HepG2 (cell line): ENCODE measurements around the gene AFG1L. TPM values are rescaled to one million over a fixed set of nuclear protein-coding genes. Genes with fewer than 3 reads are reported as not detected.

Source experiments
- ASH2L ChIP-seq: fragments of 300-600, 200-600 bp; sonication (generic); IDR thresholded peaks from 2 replicates; pipeline ENCODE4 v1.7.0; 2017; ENCODE audit warnings: low read depth, mild to moderate bottlenecking, moderate library complexity, mixed read lengths, low read length; ENCODE audit not compliant: insufficient read length
- CBX1 ChIP-seq: IDR thresholded peaks from one replicate; pipeline ENCODE4 v1.6.1; 2016; ENCODE audit warnings: antibody characterized with exemption, low read depth
- CBX5 ChIP-seq: sonication (generic); formaldehyde crosslinking; IDR thresholded peaks from 2 replicates; pipeline ENCODE4 v1.4.0; 2020; ENCODE audit warnings: missing genetic modification reagents, borderline replicate concordance
- GFI1 ChIP-seq: sonication (generic); formaldehyde crosslinking; IDR thresholded peaks from 2 replicates; pipeline ENCODE4 v1.5.0; 2020; ENCODE audit warnings: missing genetic modification reagents, mild to moderate bottlenecking, borderline replicate concordance
- ISL2 ChIP-seq: sonication (generic); formaldehyde crosslinking; IDR thresholded peaks from 2 replicates; pipeline ENCODE4 v1.5.0; 2020; ENCODE audit warnings: missing genetic modification reagents
- JUNB ChIP-seq: sonication (generic); formaldehyde crosslinking; IDR thresholded peaks from 2 replicates; pipeline ENCODE4 v1.8.0; 2022; ENCODE audit warnings: missing genetic modification reagents, mild to moderate bottlenecking, borderline replicate concordance
- RFX1 ChIP-seq: fragments of 450-650 bp; IDR thresholded peaks from 2 replicates; pipeline ENCODE4 v1.6.1; 2017
- ZC3H13 ChIP-seq: sonication (generic); formaldehyde crosslinking; IDR thresholded peaks from 2 replicates; pipeline ENCODE4 v1.8.1; 2023; ENCODE audit warnings: mild to moderate bottlenecking, missing genetic modification reagents, moderate library complexity
- ZNF234 ChIP-seq: sonication (generic); formaldehyde crosslinking; conservative IDR thresholded peaks from 2 replicates; pipeline ENCODE4 v1.5.1; 2020; ENCODE audit warnings: mild to moderate bottlenecking, missing genetic modification reagents
- ZNF329 ChIP-seq: sonication (generic); formaldehyde crosslinking; IDR thresholded peaks from 2 replicates; pipeline ENCODE4 v1.9.0; 2021; ENCODE audit warnings: low read depth, mild to moderate bottlenecking, missing genetic modification reagents
- ZNF660 ChIP-seq: sonication (generic); formaldehyde crosslinking; IDR thresholded peaks from 2 replicates; pipeline ENCODE4 v1.5.1; 2020; ENCODE audit warnings: mild to moderate bottlenecking, low read depth, missing genetic modification reagents, borderline replicate concordance
- ZNF674 ChIP-seq: sonication (generic); formaldehyde crosslinking; IDR thresholded peaks from 2 replicates; pipeline ENCODE4 v1.5.0; 2020; ENCODE audit warnings: low read depth, mild to moderate bottlenecking, missing genetic modification reagents
- ZNF781 ChIP-seq: sonication (generic); formaldehyde crosslinking; IDR thresholded peaks from 2 replicates; pipeline ENCODE4 v1.5.1; 2020; ENCODE audit warnings: borderline replicate concordance, mild to moderate bottlenecking, missing genetic modification reagents; ENCODE audit errors: not compliant biosample characterization
- ZSCAN21 ChIP-seq: sonication (generic); formaldehyde crosslinking; IDR thresholded peaks from 2 replicates; pipeline ENCODE4 v1.8.0; 2022; ENCODE audit warnings: mild to moderate bottlenecking, missing genetic modification reagents, moderate library complexity, borderline replicate concordance
- polyA plus RNA-seq, 8 experiments: library from polyadenylated mRNA; depleted of rRNA in 3 of 8; stranded (reverse) in 7 of 8; unstranded in 1 of 8; fragments of >200 nt; fragmentation: Illumina TruSeq in 4 of 8; extraction: Trizol in 4 of 8; gene quantifications; 2 replicates each; pipeline versions ENCODE4 v1.2.1 to v1.2.3, GENCODE V29; 2011 to 2016; ENCODE audit warnings: low read depth in 4 of 8, missing spikeins in 1 of 8, mixed read lengths in 1 of 8; ENCODE audit not compliant: insufficient read depth in 1 of 8
- total RNA-seq, 5 experiments: library from RNA; depleted of rRNA; stranded (reverse); fragments of >200 nt; fragmentation: Illumina TruSeq; extraction: Trizol; gene quantifications; 2 replicates each; pipeline ENCODE4 v1.2.3, GENCODE V29; 2016; ENCODE audit warnings: low read depth in 1 of 5
- TF ChIP-seq, protein P1 (sequence below): sonication (generic); formaldehyde crosslinking; IDR thresholded peaks from 2 replicates; pipeline ENCODE4 v1.5.0; 2020; ENCODE audit warnings: mild to moderate bottlenecking, missing genetic modification reagents
- TF ChIP-seq, protein P2 (sequence below): sonication (generic); formaldehyde crosslinking; IDR thresholded peaks from 2 replicates; pipeline ENCODE4 v1.8.0; 2022; ENCODE audit warnings: mild to moderate bottlenecking, missing genetic modification reagents, moderate library complexity
- TF ChIP-seq, protein P3 (sequence below): IDR thresholded peaks from 2 replicates; pipeline ENCODE4 v1.6.1; 2016; ENCODE audit warnings: missing biosample characterization, missing genetic modification reagents, low read depth
- TF ChIP-seq, protein P4 (sequence below): sonication (generic); formaldehyde crosslinking; conservative IDR thresholded peaks from 2 replicates; pipeline ENCODE4 v1.4.0; 2020; ENCODE audit warnings: missing genetic modification reagents
- TF ChIP-seq, protein P5 (sequence below): sonication (generic); formaldehyde crosslinking; IDR thresholded peaks from 2 replicates; pipeline ENCODE4 v1.8.0; 2022; ENCODE audit warnings: mild to moderate bottlenecking, missing genetic modification reagents, moderate library complexity
- TF ChIP-seq, protein P6 (sequence below): sonication (generic); formaldehyde crosslinking; IDR thresholded peaks from 2 replicates; pipeline ENCODE4 v1.8.0; 2022; ENCODE audit warnings: mild to moderate bottlenecking, missing genetic modification reagents; ENCODE audit not compliant: insufficient replicate concordance

The AFG1L gene
- total and polyA plus RNA-seq, 2 of the 13 experiments (the other 11 are each of a cell fraction or from before 2014, with no cell fraction given): 3.1 to 14.0 TPM

DNA sequence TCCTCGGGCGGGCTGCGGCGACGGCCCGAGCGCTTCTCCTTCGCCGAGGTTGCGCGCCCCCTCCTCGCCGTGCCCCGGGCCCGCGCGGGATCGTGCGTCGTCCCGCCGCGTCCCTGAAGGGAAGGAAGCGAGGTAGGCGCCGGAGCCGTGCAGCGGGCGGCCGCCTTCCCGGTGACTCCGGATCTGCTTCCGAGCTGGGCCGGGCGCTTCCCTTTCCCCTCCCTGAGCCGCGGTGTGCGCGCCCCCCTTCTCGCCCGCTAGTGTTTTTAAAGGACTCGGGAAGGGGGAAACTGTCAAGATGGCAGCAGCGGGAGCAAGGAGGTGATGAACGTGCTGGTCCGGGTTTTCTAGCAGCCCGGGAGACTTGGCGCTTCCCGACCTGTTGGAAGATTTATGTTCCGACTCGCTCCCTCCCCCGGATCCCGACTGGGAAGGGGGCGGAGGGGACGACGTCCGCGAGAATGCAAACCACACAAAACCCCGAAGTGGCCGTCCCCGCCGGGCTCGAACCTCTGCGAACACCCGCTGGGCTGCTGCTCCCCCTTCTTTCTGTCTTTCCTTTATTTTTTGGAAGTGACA is 265.1 kb downstream of the AFG1L start (continued):
- TF ChIP-seq, protein P1, sequence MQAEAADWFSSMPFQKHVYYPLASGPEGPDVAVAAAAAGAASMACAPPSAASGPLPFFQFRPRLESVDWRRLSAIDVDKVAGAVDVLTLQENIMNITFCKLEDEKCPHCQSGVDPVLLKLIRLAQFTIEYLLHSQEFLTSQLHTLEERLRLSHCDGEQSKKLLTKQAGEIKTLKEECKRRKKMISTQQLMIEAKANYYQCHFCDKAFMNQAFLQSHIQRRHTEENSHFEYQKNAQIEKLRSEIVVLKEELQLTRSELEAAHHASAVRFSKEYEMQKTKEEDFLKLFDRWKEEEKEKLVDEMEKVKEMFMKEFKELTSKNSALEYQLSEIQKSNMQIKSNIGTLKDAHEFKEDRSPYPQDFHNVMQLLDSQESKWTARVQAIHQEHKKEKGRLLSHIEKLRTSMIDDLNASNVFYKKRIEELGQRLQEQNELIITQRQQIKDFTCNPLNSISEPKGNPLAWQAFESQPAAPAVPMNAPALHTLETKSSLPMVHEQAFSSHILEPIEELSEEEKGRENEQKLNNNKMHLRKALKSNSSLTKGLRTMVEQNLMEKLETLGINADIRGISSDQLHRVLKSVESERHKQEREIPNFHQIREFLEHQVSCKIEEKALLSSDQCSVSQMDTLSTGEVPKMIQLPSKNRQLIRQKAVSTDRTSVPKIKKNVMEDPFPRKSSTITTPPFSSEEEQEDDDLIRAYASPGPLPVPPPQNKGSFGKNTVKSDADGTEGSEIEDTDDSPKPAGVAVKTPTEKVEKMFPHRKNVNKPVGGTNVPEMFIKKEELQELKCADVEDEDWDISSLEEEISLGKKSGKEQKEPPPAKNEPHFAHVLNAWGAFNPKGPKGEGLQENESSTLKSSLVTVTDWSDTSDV (CRISPR knock-in tag): no peak
- TF ChIP-seq ZNF781 (CRISPR knock-in tag) (peak; percentile 41), ZC3H13 (CRISPR knock-in tag) (no peak), RFX1 (no peak), ZNF674 (CRISPR knock-in tag) (no peak), ZNF660 (CRISPR knock-in tag) (no peak), GFI1 (CRISPR knock-in tag) (no peak), CBX1 (no peak), ISL2 (no peak), ASH2L (no peak), CBX5 (CRISPR knock-in tag) (no peak), ZSCAN21 (no peak), JUNB (no peak), ZNF329 (CRISPR knock-in tag) (no peak), ZNF234 (CRISPR knock-in tag) (no peak)
- TF ChIP-seq, protein P2, sequence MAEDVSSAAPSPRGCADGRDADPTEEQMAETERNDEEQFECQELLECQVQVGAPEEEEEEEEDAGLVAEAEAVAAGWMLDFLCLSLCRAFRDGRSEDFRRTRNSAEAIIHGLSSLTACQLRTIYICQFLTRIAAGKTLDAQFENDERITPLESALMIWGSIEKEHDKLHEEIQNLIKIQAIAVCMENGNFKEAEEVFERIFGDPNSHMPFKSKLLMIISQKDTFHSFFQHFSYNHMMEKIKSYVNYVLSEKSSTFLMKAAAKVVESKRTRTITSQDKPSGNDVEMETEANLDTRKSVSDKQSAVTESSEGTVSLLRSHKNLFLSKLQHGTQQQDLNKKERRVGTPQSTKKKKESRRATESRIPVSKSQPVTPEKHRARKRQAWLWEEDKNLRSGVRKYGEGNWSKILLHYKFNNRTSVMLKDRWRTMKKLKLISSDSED: no peak
- TF ChIP-seq, protein P3, sequence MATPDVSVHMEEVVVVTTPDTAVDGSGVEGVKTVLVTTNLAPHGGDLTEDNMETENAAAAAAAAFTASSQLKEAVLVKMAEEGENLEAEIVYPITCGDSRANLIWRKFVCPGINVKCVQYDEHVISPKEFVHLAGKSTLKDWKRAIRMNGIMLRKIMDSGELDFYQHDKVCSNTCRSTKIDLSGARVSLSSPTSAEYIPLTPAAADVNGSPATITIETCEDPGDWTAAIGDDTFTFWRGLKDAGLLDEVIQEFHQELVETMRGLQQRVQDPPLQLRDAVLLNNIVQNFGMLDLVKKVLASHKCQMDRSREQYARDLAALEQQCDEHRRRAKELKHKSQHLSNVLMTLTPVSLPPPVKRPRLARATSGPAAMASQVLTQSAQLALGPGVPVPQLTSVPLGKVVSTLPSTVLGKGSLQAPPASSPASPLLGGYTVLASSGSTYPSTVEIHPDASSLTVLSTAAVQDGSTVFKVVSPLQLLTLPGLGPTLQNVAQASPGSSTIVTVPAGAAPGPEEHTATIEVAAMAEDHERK (CRISPR knock-in tag): no peak
- TF ChIP-seq, protein P4, sequence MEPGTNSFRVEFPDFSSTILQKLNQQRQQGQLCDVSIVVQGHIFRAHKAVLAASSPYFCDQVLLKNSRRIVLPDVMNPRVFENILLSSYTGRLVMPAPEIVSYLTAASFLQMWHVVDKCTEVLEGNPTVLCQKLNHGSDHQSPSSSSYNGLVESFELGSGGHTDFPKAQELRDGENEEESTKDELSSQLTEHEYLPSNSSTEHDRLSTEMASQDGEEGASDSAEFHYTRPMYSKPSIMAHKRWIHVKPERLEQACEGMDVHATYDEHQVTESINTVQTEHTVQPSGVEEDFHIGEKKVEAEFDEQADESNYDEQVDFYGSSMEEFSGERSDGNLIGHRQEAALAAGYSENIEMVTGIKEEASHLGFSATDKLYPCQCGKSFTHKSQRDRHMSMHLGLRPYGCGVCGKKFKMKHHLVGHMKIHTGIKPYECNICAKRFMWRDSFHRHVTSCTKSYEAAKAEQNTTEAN (CRISPR knock-in tag): no peak
- TF ChIP-seq, protein P5, sequence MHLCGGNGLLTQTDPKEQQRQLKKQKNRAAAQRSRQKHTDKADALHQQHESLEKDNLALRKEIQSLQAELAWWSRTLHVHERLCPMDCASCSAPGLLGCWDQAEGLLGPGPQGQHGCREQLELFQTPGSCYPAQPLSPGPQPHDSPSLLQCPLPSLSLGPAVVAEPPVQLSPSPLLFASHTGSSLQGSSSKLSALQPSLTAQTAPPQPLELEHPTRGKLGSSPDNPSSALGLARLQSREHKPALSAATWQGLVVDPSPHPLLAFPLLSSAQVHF (CRISPR knock-in tag): no peak
- TF ChIP-seq, protein P6, sequence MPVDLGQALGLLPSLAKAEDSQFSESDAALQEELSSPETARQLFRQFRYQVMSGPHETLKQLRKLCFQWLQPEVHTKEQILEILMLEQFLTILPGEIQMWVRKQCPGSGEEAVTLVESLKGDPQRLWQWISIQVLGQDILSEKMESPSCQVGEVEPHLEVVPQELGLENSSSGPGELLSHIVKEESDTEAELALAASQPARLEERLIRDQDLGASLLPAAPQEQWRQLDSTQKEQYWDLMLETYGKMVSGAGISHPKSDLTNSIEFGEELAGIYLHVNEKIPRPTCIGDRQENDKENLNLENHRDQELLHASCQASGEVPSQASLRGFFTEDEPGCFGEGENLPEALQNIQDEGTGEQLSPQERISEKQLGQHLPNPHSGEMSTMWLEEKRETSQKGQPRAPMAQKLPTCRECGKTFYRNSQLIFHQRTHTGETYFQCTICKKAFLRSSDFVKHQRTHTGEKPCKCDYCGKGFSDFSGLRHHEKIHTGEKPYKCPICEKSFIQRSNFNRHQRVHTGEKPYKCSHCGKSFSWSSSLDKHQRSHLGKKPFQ (CRISPR knock-in tag): peak; percentile 32
